Activated CD8-positive, alpha-beta T cell treated with anti-CD3 and anti-CD28 coated beads, Interleukin-2, amount 10 ng/mL, durations not matched to agents 7 days and 5 days (primary cell): ENCODE measurements around the gene PTPN11. TPM values are rescaled to one million over a fixed set of nuclear protein-coding genes. Genes with fewer than 3 reads are reported as not detected.

ENCODE experiments used
- ATAC-seq: fragments of 150-1000 bp; cut with Tn5 transposase; one replicate; pipeline ENCODE4 v1.10.0; 2021; ENCODE audit warnings: moderate library complexity
- CTCF ChIA-PET: fragments of 350-600 bp; sonication (Branson Sonifier 250); formaldehyde crosslinking; loops from one replicate; lab custom pipeline; 2021; ENCODE audit warnings: antibody characterized with exemption; lab: Charles Lee
- POLR2A ChIA-PET: fragments of 350-600 bp; sonication (Branson Sonifier 250); formaldehyde crosslinking; loops from one replicate; lab custom pipeline; 2021; ENCODE audit warnings: antibody characterized with exemption; lab: Charles Lee
- DNase-seq: peaks from one replicate; pipeline ENCODE4 v3.0.0-alpha.2; 2020
- H3K27ac Mint-ChIP-seq: one replicate; pipeline ENCODE4 v1.8.0; 2021; ENCODE audit warnings: mild to moderate bottlenecking, mixed read lengths
- H3K27me3 Mint-ChIP-seq: one replicate; pipeline ENCODE4 v1.8.0; 2021; ENCODE audit warnings: low read depth, mixed read lengths
- H3K36me3 Mint-ChIP-seq: one replicate; pipeline ENCODE4 v1.8.0; 2021; ENCODE audit warnings: low read depth, mixed read lengths
- H3K4me1 Mint-ChIP-seq: one replicate; pipeline ENCODE4 v1.8.0; 2021; ENCODE audit warnings: low read depth, mixed read lengths
- H3K4me3 Mint-ChIP-seq: one replicate; pipeline ENCODE4 v1.8.0; 2021; ENCODE audit warnings: mild to moderate bottlenecking, mixed read lengths
- H3K9me3 Mint-ChIP-seq: one replicate; pipeline ENCODE4 v1.8.0; 2022; ENCODE audit warnings: mixed read lengths; ENCODE audit not compliant: insufficient read depth
- total RNA-seq, 2 experiments: library from RNA; stranded (reverse); gene quantifications; one replicate each; pipeline ENCODE4 v1.2.3, GENCODE V29; 2021

PTPN11 gene
- total RNA-seq, 2 experiments from 2014 or later, result 106 to 112 TPM

GRCh38 chr12:112458330-112458729 lies 39.6 kb downstream of the PTPN11 start:
- ChIA-PET CTCF (interaction anchor here (1.1 kb wide), 1 partner anchor 15 kb away, joined by 3 read pairs; no protein-coding TSS in a partner anchor), POLR2A (no interaction called here)
- Mint-ChIP-seq H3K36me3 (peaks cover 47% of the 10 kb centered on the region), H3K9me3 (no peaks in the 10 kb centered on the region), H3K4me1 (no peaks in the 10 kb centered on the region), H3K27ac (no peak overlapping the region), H3K27me3 (no peaks in the 10 kb centered on the region), H3K4me3 (no peak overlapping the region)
- DNase-seq (no peak), ATAC-seq (no peak)

- Mint-ChIP-seq H3K9me3 (no peaks in the 10 kb centered on the region), H3K4me1 (no peaks in the 10 kb centered on the region), H3K4me3 (no peak overlapping the region), H3K36me3 (peaks cover 46% of the 10 kb centered on the region), H3K27me3 (no peaks in the 10 kb centered on the region), H3K27ac (no peak overlapping the region)
- POLR2A ChIA-PET, result no interaction called here
- ATAC-seq, result no peak
- CTCF ChIA-PET, result interaction anchor here (1.1 kb wide), 1 partner anchor 14 kb away, joined by 3 read pairs; no protein-coding TSS in a partner anchor
- DNase-seq, result no peak
Observed at GRCh38 chr12:112458751-112459150, 40.0 kb downstream of the PTPN11 start.

- Mint-ChIP-seq H3K4me1 (no peaks in the 10 kb centered on the region), H3K27me3 (no peaks in the 10 kb centered on the region), H3K4me3 (no peak overlapping the region), H3K9me3 (no peaks in the 10 kb centered on the region), H3K36me3 (peaks cover 28% of the 10 kb centered on the region), H3K27ac (no peak overlapping the region)
- no peak for DNase-seq
- ATAC-seq, result peak; percentile 27
- ChIA-PET POLR2A (interaction anchor here (0.6 kb wide), 2 partner anchors 12 to 675 kb away, joined by 3 read pairs; no protein-coding TSS in a partner anchor), CTCF (interaction anchor here (1.1 to 1.2 kb wide), 2 partner anchors 13 to 76 kb away, joined by 4 read pairs; no protein-coding TSS in a partner anchor)
Observed at GRCh38 chr12:112463478-112463877, 44.7 kb downstream of the PTPN11 start.

- ATAC-seq (no peak), DNase-seq (no peak)
- ChIA-PET POLR2A (no interaction called here), CTCF (no interaction called here)
- no peaks in the 10 kb centered on the region for H3K9me3 Mint-ChIP-seq
- H3K4me1 Mint-ChIP-seq, result no peaks in the 10 kb centered on the region
- H3K36me3 Mint-ChIP-seq, result peaks cover 22% of the 10 kb centered on the region
- no peak overlapping the region for H3K27ac Mint-ChIP-seq
- H3K4me3 Mint-ChIP-seq, result no peak overlapping the region
- no peaks in the 10 kb centered on the region for H3K27me3 Mint-ChIP-seq
Observed at GRCh38 chr12:112464605-112465004, 45.9 kb downstream of the PTPN11 start.

- no peak for DNase-seq
- peak overlapping the region; percentile 5 for H3K27ac Mint-ChIP-seq
- ChIA-PET CTCF (no interaction called here), POLR2A (no interaction called here)
- H3K27me3 Mint-ChIP-seq, result no peaks in the 10 kb centered on the region
- H3K36me3 Mint-ChIP-seq, result peaks cover 24% of the 10 kb centered on the region
- no peak overlapping the region for H3K4me3 Mint-ChIP-seq
- H3K9me3 Mint-ChIP-seq, result no peaks in the 10 kb centered on the region
- no peak for ATAC-seq
- H3K4me1 Mint-ChIP-seq, result no peaks in the 10 kb centered on the region
Observed at GRCh38 chr12:112466011-112466422, 47.3 kb downstream of the PTPN11 start.

- Mint-ChIP-seq H3K4me1 (no peaks in the 10 kb centered on the region), H3K4me3 (no peak overlapping the region), H3K36me3 (peaks cover 26% of the 10 kb centered on the region), H3K9me3 (no peaks in the 10 kb centered on the region), H3K27me3 (no peaks in the 10 kb centered on the region), H3K27ac (no peak overlapping the region)
- ATAC-seq, result no peak
- no peak for DNase-seq
- ChIA-PET CTCF (no interaction called here), POLR2A (no interaction called here)
Observed at GRCh38 chr12:112466835-112467234, 48.1 kb downstream of the PTPN11 start.

GRCh38 chr12:112468046-112468445 lies 49.3 kb downstream of the PTPN11 start:
- no peaks in the 10 kb centered on the region for H3K9me3 Mint-ChIP-seq
- peaks cover 36% of the 10 kb centered on the region for H3K36me3 Mint-ChIP-seq
- ATAC-seq (no peak), DNase-seq (no peak)
- no peaks in the 10 kb centered on the region for H3K4me1 Mint-ChIP-seq
- no peak overlapping the region for H3K27ac Mint-ChIP-seq
- ChIA-PET POLR2A (no interaction called here), CTCF (no interaction called here)
- no peaks in the 10 kb centered on the region for H3K27me3 Mint-ChIP-seq
- no peak overlapping the region for H3K4me3 Mint-ChIP-seq

- ChIA-PET POLR2A (no interaction called here), CTCF (interaction anchor here (0.7 kb wide), 2 partner anchors 13 to 14 kb away, joined by 3 read pairs; no protein-coding TSS in a partner anchor)
- no peak for DNase-seq
- H3K9me3 Mint-ChIP-seq, result no peaks in the 10 kb centered on the region
- H3K27ac Mint-ChIP-seq, result no peak overlapping the region
- peaks cover 53% of the 10 kb centered on the region for H3K36me3 Mint-ChIP-seq
- no peak overlapping the region for H3K4me3 Mint-ChIP-seq
- no peaks in the 10 kb centered on the region for H3K27me3 Mint-ChIP-seq
- ATAC-seq, result no peak
- no peaks in the 10 kb centered on the region for H3K4me1 Mint-ChIP-seq
Observed at GRCh38 chr12:112473056-112473455, 54.3 kb downstream of the PTPN11 start.

- Mint-ChIP-seq H3K36me3 (peaks cover 80% of the 10 kb centered on the region), H3K9me3 (no peaks in the 10 kb centered on the region), H3K27me3 (no peaks in the 10 kb centered on the region), H3K4me3 (no peak overlapping the region), H3K4me1 (no peaks in the 10 kb centered on the region), H3K27ac (no peak overlapping the region)
- no peak for ATAC-seq
- no peak for DNase-seq
- ChIA-PET CTCF (no interaction called here), POLR2A (no interaction called here)
Observed at GRCh38 chr12:112479413-112479812, 60.7 kb downstream of the PTPN11 start.

- ATAC-seq (no peak), DNase-seq (no peak)
- H3K9me3 Mint-ChIP-seq, result no peaks in the 10 kb centered on the region
- no peak overlapping the region for H3K27ac Mint-ChIP-seq
- H3K27me3 Mint-ChIP-seq, result no peaks in the 10 kb centered on the region
- H3K36me3 Mint-ChIP-seq, result peaks cover 79% of the 10 kb centered on the region
- POLR2A ChIA-PET, result no interaction called here
- CTCF ChIA-PET, result no interaction called here
- H3K4me1 Mint-ChIP-seq, result no peaks in the 10 kb centered on the region
- no peak overlapping the region for H3K4me3 Mint-ChIP-seq
Observed at GRCh38 chr12:112480931-112481330, 62.2 kb downstream of the PTPN11 start.

GRCh38 chr12:112482733-112483132 lies 64.0 kb downstream of the PTPN11 start:
- H3K4me3 Mint-ChIP-seq, result no peak overlapping the region
- ATAC-seq, result no peak
- no peak overlapping the region for H3K27ac Mint-ChIP-seq
- peaks cover 78% of the 10 kb centered on the region for H3K36me3 Mint-ChIP-seq
- no peaks in the 10 kb centered on the region for H3K27me3 Mint-ChIP-seq
- POLR2A ChIA-PET, result no interaction called here
- no peak for DNase-seq
- H3K4me1 Mint-ChIP-seq, result no peaks in the 10 kb centered on the region
- no peaks in the 10 kb centered on the region for H3K9me3 Mint-ChIP-seq
- CTCF ChIA-PET, result no interaction called here

GRCh38 chr12:112486361-112486760 lies 67.6 kb downstream of the PTPN11 start:
- Mint-ChIP-seq H3K27me3 (no peaks in the 10 kb centered on the region), H3K4me1 (no peaks in the 10 kb centered on the region), H3K9me3 (no peaks in the 10 kb centered on the region), H3K27ac (no peak overlapping the region), H3K4me3 (no peak overlapping the region), H3K36me3 (peaks cover 69% of the 10 kb centered on the region)
- DNase-seq, result no peak
- POLR2A ChIA-PET, result no interaction called here
- CTCF ChIA-PET, result no interaction called here
- ATAC-seq, result no peak
